GM21737 (cell line): ENCODE results near the gene DNM2.
A peak's percentile ranks its signal among the peaks of the same experiment; 100 is the strongest.

Experiments used
- ATAC-seq: cut with Tn5 transposase; IDR thresholded peaks from one replicate; pipeline ENCODE4 v1.9.1; 2021; ENCODE audit warnings: mild to moderate bottlenecking, moderate library complexity; ENCODE audit not compliant: unreplicated experiment

DNM2 gene

GRCh38 chr19:10690341-10690781 lies 27.5 kb upstream of the DNM2 start:
- no peak for ATAC-seq

- ATAC-seq = no peak
Observed at GRCh38 chr19:10691178-10691881, 26.5 kb upstream of the DNM2 start.

- no peak for ATAC-seq
Observed at GRCh38 chr19:10691883-10692282, 26.0 kb upstream of the DNM2 start.

GRCh38 chr19:10692673-10693264 lies 25.1 kb upstream of the DNM2 start:
- no peak for ATAC-seq

- no peak for ATAC-seq
Observed at GRCh38 chr19:10694706-10695307, 23.1 kb upstream of the DNM2 start.

GRCh38 chr19:10695401-10696398 lies 22.2 kb upstream of the DNM2 start:
- ATAC-seq = peak; percentile 66

GRCh38 chr19:10699650-10700335 lies 18.1 kb upstream of the DNM2 start:
- ATAC-seq = no peak

- ATAC-seq = peak; percentile 35
Observed at GRCh38 chr19:10701955-10702525, 15.8 kb upstream of the DNM2 start.

- ATAC-seq = no peak
Observed at GRCh38 chr19:10706990-10707389, 10.9 kb upstream of the DNM2 start.

- no peak for ATAC-seq
Observed at GRCh38 chr19:10707440-10707839, 10.4 kb upstream of the DNM2 start.

GRCh38 chr19:10708291-10708690 lies 9.6 kb upstream of the DNM2 start:
- no peak for ATAC-seq

GRCh38 chr19:10712045-10712444 lies 5.8 kb upstream of the DNM2 start:
- ATAC-seq = no peak

- ATAC-seq = no peak
Observed at GRCh38 chr19:10712754-10713153, 5.1 kb upstream of the DNM2 start.

GRCh38 chr19:10713317-10713716 lies 4.6 kb upstream of the DNM2 start:
- ATAC-seq = no peak

- no peak for ATAC-seq
Observed at GRCh38 chr19:10717054-10717355, 874 bp upstream of the DNM2 start.

- ATAC-seq = peak; percentile 13
Observed at GRCh38 chr19:10718205-10719196, 622 bp downstream of the DNM2 start.

- no peak for ATAC-seq
Observed at GRCh38 chr19:10719466-10719961, 1.6 kb downstream of the DNM2 start.

- ATAC-seq = no peak
Observed at GRCh38 chr19:10720607-10721125, 2.8 kb downstream of the DNM2 start.

GRCh38 chr19:10723591-10723990 lies 5.7 kb downstream of the DNM2 start:
- ATAC-seq = no peak
